RWPE1 (cell line): ENCODE results near the gene ZIK1.

Experiments used
- CTCF ChIA-PET: fragments of 350-600 bp; sonication (Branson Sonifier 250); formaldehyde crosslinking; extraction: SDS; loops from one replicate; lab custom pipeline; 2021; lab: Yijun Ruan, JAX
- POLR2A ChIA-PET: fragments of 400-600 bp; formaldehyde crosslinking; extraction: SDS; loops from one replicate; lab custom pipeline; 2020; ENCODE audit warnings: antibody characterized with exemption; ENCODE audit not compliant: low non-redundant PET; lab: Yijun Ruan, JAX
- DNase-seq: peaks from one replicate; pipeline ENCODE4 v3.0.0; 2012; ENCODE audit warnings: low spot score
- H3K27ac ChIP-seq: fragments of 450-650 bp; 2 replicates; pipeline ENCODE4 v1.5.1; 2017
- TF ChIP-seq, protein P1 (sequence below): fragments of 450-650 bp; conservative IDR thresholded peaks from 2 replicates; pipeline ENCODE4 v1.5.1; 2017; ENCODE audit warnings: low read depth, mild to moderate bottlenecking

ZIK1 gene

DNA sequence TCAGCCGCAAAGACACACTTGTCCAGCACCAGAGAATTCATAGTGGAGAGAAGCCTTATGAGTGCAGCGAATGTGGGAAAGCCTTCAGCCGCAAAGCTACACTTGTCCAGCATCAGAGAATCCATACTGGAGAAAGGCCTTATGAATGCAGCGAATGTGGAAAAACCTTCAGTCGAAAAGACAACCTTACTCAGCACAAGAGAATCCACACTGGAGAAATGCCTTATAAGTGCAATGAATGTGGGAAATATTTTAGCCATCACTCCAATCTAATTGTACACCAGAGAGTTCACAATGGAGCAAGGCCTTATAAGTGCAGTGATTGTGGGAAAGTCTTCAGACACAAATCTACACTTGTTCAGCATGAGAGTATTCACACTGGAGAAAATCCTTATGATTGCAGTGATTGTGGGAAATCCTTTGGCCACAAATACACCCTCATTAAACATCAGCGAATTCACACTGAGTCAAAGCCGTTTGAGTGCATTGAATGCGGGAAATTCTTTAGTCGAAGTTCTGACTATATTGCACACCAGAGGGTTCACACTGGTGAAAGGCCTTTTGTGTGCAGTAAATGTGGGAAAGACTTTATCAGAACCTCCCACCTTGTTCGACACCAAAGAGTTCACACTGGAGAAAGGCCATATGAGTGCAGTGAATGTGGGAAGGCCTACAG lies 36.9 kb downstream of the ZIK1 start:
- no peak overlapping the region for H3K27ac ChIP-seq
- ChIA-PET POLR2A (no interaction called here), CTCF (no interaction called here)
- TF ChIP-seq, protein P1, sequence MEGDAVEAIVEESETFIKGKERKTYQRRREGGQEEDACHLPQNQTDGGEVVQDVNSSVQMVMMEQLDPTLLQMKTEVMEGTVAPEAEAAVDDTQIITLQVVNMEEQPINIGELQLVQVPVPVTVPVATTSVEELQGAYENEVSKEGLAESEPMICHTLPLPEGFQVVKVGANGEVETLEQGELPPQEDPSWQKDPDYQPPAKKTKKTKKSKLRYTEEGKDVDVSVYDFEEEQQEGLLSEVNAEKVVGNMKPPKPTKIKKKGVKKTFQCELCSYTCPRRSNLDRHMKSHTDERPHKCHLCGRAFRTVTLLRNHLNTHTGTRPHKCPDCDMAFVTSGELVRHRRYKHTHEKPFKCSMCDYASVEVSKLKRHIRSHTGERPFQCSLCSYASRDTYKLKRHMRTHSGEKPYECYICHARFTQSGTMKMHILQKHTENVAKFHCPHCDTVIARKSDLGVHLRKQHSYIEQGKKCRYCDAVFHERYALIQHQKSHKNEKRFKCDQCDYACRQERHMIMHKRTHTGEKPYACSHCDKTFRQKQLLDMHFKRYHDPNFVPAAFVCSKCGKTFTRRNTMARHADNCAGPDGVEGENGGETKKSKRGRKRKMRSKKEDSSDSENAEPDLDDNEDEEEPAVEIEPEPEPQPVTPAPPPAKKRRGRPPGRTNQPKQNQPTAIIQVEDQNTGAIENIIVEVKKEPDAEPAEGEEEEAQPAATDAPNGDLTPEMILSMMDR, result no peak
- no peak for DNase-seq

DNA sequence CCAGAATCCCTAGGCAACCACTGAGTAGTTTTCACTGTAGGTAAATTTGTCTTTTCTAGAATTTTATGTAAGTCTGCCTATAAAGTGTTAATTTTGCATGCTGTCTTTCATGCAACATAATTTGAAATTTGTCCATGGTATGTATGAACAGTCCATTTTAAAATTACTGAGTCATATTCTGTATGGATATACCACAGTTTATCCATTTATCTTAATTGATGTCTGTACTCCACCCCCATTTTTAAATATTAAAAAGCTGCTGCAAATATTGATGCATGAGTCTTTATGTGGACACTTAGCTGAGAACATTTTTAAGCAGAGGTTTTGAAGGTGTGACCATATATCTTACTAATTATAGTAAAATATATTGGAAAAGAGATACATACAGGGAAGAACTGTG lies 39.1 kb downstream of the ZIK1 start:
- DNase-seq, result no peak
- POLR2A ChIA-PET, result no interaction called here
- no peak overlapping the region for H3K27ac ChIP-seq
- CTCF ChIA-PET, result interaction anchor here (0.7 kb wide), 1 partner anchor 384 kb away, joined by 3 read pairs; no protein-coding TSS in a partner anchor
- TF ChIP-seq, protein P1, result no peak

DNA sequence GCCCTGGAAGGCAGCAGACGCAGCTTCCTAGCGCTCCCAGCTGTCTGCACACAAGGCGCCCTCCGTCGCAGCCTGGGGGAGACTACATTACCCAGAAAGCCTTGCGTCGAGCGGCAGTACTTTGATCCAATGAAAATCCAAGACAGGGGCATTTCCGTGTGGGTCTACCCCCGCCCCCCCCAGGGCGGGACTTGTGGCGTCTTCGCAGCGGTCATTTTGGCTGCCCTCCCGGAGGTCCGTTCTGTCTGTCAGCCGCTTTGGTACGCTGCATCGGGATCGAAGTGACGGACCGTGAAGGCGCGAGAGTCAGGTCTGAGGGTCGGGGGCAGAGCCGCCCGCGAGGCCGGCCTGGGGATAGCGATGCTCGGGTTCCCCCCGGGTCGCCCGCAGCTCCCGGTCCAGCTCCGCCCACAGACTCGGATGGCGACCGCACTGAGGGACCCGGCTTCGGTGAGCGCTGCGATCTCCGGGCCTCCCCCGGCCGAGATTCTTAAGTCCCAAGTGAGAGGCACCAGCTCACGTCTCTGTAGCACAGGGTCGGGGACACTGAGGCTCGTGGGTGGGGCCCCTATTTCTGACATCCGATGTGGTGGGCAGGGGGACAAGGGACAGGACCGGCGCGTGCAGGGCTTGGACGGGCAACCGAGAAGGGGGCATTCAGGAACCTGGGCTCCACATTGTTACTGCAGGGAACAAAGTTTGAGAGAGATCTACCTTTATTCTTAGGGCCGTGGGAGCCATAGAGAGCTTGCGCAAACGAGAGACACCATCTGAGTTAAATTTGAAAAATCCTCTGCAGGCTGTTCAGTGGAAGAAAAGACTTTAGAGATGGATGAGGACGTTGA lies 49.3 kb downstream of the ZIK1 start, which contains the start of gene ZNF211:
ZNF211 (plus strand) TSS at position 182 of the 845 bp plus-strand sequence; CDS start at position 361, 179 bp downstream.
- peak within 1 kb of the TSS; percentile 71 for H3K27ac ChIP-seq
- TF ChIP-seq, protein P1, result no peak
- POLR2A ChIA-PET, result no interaction called here
- CTCF ChIA-PET, result interaction anchor here (0.5 to 0.7 kb wide), 4 partner anchors 14 to 522 kb away, joined by 3 to 4 read pairs (median 4); no protein-coding TSS in a partner anchor
- peak; percentile 96 for DNase-seq

DNA sequence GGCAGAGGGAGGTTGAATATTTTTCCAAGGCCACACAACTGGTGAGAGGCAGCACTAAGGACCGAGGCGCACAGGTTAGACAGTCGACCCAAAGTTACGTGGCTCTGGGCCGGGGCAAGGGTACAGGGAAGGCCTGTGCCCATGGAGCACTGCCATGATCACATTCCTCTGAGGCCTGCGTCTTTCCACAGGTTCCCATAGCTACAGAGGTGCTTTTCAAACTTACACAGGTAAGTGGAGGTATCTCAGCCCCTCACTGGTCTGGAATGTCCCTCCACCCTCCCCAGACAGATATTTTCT lies 49.8 kb downstream of the ZIK1 start:
- TF ChIP-seq, protein P1, result no peak
- H3K27ac ChIP-seq, result peak overlapping the region; percentile 71
- ChIA-PET CTCF (interaction anchor here (0.7 kb wide), 2 partner anchors 143 to 522 kb away, joined by 3 to 4 read pairs; no protein-coding TSS in a partner anchor), POLR2A (no interaction called here)
- DNase-seq, result no peak

DNA sequence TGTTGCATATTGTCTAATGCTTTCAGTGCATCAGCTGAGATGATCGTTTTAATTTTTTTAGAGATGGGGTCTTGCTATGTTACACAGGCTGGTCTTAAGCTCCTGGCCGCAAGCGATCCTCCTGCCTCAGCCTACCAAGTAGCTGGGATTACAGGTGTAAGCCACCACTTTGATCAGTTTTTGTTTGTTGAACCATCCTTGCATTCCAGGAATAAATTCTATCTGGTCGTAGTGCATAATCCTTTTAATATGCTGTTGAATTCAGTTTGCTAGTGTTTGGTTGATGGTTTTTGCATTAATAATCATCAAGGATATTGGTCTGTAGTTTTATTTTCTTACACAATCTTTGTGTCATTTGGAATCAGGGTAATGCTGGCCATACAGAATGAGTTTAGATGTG lies 53.4 kb downstream of the ZIK1 start:
- ChIA-PET CTCF (no interaction called here), POLR2A (no interaction called here)
- TF ChIP-seq, protein P1, result no peak
- H3K27ac ChIP-seq, result no peak overlapping the region
- DNase-seq, result no peak

DNA sequence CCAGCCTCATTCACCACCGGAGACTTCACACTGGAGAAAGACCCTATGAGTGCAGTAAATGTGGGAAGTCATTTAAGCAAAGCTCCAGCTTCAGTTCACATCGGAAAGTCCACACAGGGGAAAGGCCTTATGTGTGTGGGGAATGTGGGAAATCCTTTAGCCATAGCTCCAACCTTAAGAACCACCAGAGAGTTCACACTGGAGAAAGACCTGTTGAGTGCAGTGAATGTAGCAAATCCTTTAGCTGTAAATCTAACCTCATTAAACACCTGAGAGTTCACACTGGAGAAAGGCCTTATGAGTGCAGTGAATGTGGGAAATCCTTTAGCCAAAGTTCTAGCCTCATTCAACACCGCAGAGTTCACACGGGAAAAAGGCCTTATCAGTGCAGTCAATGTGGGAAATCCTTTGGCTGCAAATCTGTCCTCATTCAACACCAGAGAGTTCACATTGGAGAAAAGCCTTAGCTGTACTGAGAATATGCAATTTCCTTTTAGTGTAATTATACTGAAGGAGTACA lies 57.8 kb downstream of the ZIK1 start:
- TF ChIP-seq, protein P1, result no peak
- CTCF ChIA-PET, result interaction anchor here (1.0 kb wide), 1 partner anchor 36 kb away, joined by 3 read pairs; no protein-coding TSS in a partner anchor
- POLR2A ChIA-PET, result interaction anchor here (0.7 kb wide), 1 partner anchor 240 kb away, joined by 3 read pairs; no protein-coding TSS in a partner anchor

More for the DNA sequence above, 57.8 kb downstream of the ZIK1 start:
- DNase-seq, result no peak
- H3K27ac ChIP-seq, result no peak overlapping the region
